ENCODE results near the gene PRRC2B.

DNA sequence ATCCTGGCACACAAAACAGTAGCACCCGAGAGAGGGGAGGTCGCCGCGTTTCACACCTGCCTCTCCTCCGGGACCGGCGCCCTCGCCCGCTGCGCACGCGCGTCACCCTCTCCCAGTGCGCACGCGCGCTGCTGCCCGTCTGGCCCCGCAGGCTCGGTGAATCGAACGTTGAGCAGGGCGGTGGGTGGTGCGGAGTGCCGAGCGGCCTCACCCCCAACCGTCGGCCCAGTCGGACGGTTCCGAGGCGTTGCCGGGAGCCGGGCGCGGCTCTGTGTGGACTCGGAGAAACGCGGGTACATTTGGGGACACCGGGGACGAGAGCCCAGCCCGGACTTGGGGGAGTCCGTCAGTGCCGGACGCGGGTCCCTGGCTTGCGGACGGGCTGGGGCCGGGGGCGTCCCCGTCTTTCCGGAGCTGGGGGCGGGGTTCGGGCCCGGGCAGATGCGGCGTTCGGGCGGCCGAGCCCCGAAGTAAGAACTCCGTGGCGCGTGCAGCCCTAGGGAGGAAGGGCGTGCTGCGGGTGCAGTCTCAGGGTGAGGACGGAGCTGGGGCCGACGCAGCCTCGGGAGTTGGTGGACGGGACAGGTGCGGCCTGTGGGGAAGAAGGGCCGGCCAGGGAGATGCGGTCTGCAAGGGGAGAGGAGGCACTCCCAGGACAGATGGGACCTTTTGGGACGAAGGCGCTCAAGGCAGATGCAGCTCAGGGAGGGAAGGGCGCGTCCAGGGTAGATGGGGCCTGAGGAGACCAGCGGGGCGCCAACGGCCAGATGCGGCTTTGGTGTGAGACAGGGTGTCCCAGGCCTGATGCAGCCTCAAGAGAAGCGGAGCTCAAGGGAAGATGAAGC lies 109.1 kb downstream of the PRRC2B start, which contains the start of gene POMT1:
- TF ChIP-seq, protein P1, sequence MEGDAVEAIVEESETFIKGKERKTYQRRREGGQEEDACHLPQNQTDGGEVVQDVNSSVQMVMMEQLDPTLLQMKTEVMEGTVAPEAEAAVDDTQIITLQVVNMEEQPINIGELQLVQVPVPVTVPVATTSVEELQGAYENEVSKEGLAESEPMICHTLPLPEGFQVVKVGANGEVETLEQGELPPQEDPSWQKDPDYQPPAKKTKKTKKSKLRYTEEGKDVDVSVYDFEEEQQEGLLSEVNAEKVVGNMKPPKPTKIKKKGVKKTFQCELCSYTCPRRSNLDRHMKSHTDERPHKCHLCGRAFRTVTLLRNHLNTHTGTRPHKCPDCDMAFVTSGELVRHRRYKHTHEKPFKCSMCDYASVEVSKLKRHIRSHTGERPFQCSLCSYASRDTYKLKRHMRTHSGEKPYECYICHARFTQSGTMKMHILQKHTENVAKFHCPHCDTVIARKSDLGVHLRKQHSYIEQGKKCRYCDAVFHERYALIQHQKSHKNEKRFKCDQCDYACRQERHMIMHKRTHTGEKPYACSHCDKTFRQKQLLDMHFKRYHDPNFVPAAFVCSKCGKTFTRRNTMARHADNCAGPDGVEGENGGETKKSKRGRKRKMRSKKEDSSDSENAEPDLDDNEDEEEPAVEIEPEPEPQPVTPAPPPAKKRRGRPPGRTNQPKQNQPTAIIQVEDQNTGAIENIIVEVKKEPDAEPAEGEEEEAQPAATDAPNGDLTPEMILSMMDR (IDR thresholded peaks at IDR 0.05), result no peak
- peak; percentile 78 for TF ChIP-seq POLR2AphosphoS5 (IDR thresholded peaks at IDR 0.05; ENCODE audit: low read depth, low read length)

Measured in Panc1 (cell line).